Nephron (organoid): ENCODE results near the gene ELAVL2.

Experiments
- H3K27ac Mint-ChIP-seq, 3 experiments: 2 replicates each; pipeline ENCODE4 v1.8.0; 2020; ENCODE audit warnings: mixed read lengths in 3 of 3, mild to moderate bottlenecking in 2 of 3, moderate library complexity in 1 of 3
- H3K27me3 Mint-ChIP-seq: 2 replicates; pipeline ENCODE4 v1.8.0; 2021; ENCODE audit warnings: low read depth, mild to moderate bottlenecking, moderate library complexity, mixed read lengths
- H3K36me3 Mint-ChIP-seq: 2 replicates; pipeline ENCODE4 v1.8.0; 2020; ENCODE audit warnings: low read depth, mixed read lengths
- H3K4me1 Mint-ChIP-seq: 2 replicates; pipeline ENCODE4 v1.8.0; 2020; ENCODE audit warnings: mixed read lengths
- H3K4me3 Mint-ChIP-seq, 3 experiments: 2 replicates each; pipeline ENCODE4 v1.8.0; 2020; ENCODE audit warnings: mild to moderate bottlenecking in 3 of 3, mixed read lengths in 3 of 3, moderate library complexity in 2 of 3
- H3K9me3 Mint-ChIP-seq: 2 replicates; pipeline ENCODE4 v1.8.0; 2020; ENCODE audit warnings: mixed read lengths
- CTCF ChIP-seq, 3 experiments: fragments of 200-600 bp; sonication (generic); IDR thresholded peaks; one replicate each; pipeline ENCODE4 v1.5.0; 2021; ENCODE audit warnings: antibody characterized with exemption in 3 of 3; ENCODE audit not compliant: unreplicated experiment in 3 of 3

Gene ELAVL2

GRCh38 chr9:23849379-23850035 lies 23.5 kb upstream of the ELAVL2 start:
- peaks cover 48% of the 10 kb centered on the region for H3K27me3 Mint-ChIP-seq
- H3K9me3 Mint-ChIP-seq: no peaks in the 10 kb centered on the region
- peaks cover 22% of the 10 kb centered on the region for H3K4me1 Mint-ChIP-seq
- H3K27ac Mint-ChIP-seq: peak overlapping the region in 2 of 3 experiments; percentile 7 to 50
- no peaks in the 10 kb centered on the region for H3K36me3 Mint-ChIP-seq
- TF ChIP-seq CTCF (IDR thresholded peaks at IDR 0.05; ENCODE audit: unreplicated experiment in 3 of 3): no peak
- peak overlapping the region; percentile 87 to 97 (median 89) for H3K4me3 Mint-ChIP-seq

GRCh38 chr9:23842565-23843129 lies 16.6 kb upstream of the ELAVL2 start:
- no peaks in the 10 kb centered on the region for H3K9me3 Mint-ChIP-seq
- peak in 2 of 3 experiments; percentile 19 to 25 for TF ChIP-seq CTCF (IDR thresholded peaks at IDR 0.05; ENCODE audit: unreplicated experiment in 3 of 3)
- no peak overlapping the region for H3K4me3 Mint-ChIP-seq
- no peaks in the 10 kb centered on the region for H3K4me1 Mint-ChIP-seq
- peaks cover 23% of the 10 kb centered on the region for H3K27me3 Mint-ChIP-seq
- H3K36me3 Mint-ChIP-seq: no peaks in the 10 kb centered on the region
- H3K27ac Mint-ChIP-seq: no peak overlapping the region

- no peak for TF ChIP-seq CTCF (IDR thresholded peaks at IDR 0.05; ENCODE audit: unreplicated experiment in 3 of 3)
- H3K27ac Mint-ChIP-seq: no peak overlapping the region
- no peaks in the 10 kb centered on the region for H3K9me3 Mint-ChIP-seq
- H3K36me3 Mint-ChIP-seq: no peaks in the 10 kb centered on the region
- no peaks in the 10 kb centered on the region for H3K4me1 Mint-ChIP-seq
- H3K4me3 Mint-ChIP-seq: no peak overlapping the region
- H3K27me3 Mint-ChIP-seq: peaks cover 23% of the 10 kb centered on the region
Observed at GRCh38 chr9:23841304-23841703, 15.3 kb upstream of the ELAVL2 start.

GRCh38 chr9:23837038-23837437 lies 11.0 kb upstream of the ELAVL2 start:
- no peaks in the 10 kb centered on the region for H3K4me1 Mint-ChIP-seq
- no peaks in the 10 kb centered on the region for H3K9me3 Mint-ChIP-seq
- no peaks in the 10 kb centered on the region for H3K36me3 Mint-ChIP-seq
- H3K4me3 Mint-ChIP-seq: no peak overlapping the region
- no peak overlapping the region for H3K27ac Mint-ChIP-seq
- no peak for TF ChIP-seq CTCF (IDR thresholded peaks at IDR 0.05; ENCODE audit: unreplicated experiment in 3 of 3)
- H3K27me3 Mint-ChIP-seq: peaks cover 27% of the 10 kb centered on the region

- H3K27me3 Mint-ChIP-seq: peaks cover 65% of the 10 kb centered on the region
- no peaks in the 10 kb centered on the region for H3K9me3 Mint-ChIP-seq
Observed at GRCh38 chr9:23830929-23831730, 5.1 kb upstream of the ELAVL2 start.

More at GRCh38 chr9:23830929-23831730, 5.1 kb upstream of the ELAVL2 start:
- H3K36me3 Mint-ChIP-seq: no peaks in the 10 kb centered on the region
- TF ChIP-seq CTCF (IDR thresholded peaks at IDR 0.05; ENCODE audit: unreplicated experiment in 3 of 3): no peak
- H3K4me1 Mint-ChIP-seq: peaks cover 5% of the 10 kb centered on the region
- no peak overlapping the region for H3K27ac Mint-ChIP-seq
- peak overlapping the region; percentile 9 to 75 (median 56) for H3K4me3 Mint-ChIP-seq
